ENCODE measurements around the gene STX12.
"Not testable (repeated sequence)": the region's sequence is repeated elsewhere in the genome, so short reads cannot be mapped to it uniquely, and the experiment has no call there.

Gene STX12

DNA sequence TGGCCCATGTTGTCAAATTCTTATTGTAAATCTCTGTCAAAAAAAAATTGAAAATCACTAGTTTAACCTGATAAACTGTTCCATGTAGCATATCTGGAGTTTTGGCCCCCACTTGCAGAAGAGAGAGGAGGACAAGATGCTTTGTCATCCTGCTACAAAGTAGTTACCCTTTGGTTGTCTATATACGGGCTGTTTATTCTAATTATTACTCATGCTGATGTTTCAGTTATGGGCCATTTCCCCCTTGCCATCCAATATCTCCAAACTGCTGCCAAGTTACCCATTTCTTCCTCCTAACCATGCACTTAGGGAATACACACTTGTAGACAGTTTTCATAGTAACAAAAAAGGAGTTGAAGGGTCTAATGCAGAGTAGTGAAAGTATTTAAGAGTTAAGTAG, 22.6 kb downstream of the STX12 start:
- 83 to 100% methylated on average over 1 of the region's 1 CpG for WGBS, 2 experiments
- Histone ChIP-seq H3K4me1 (ENCODE audit: control insufficient read depth, insufficient read depth, low read length) (no peaks in the 10 kb centered on the region), H3K27ac (ENCODE audit: insufficient read depth, low read depth, low read length, poor library complexity, severe bottlenecking) (no peak overlapping the region), H3K36me3 (ENCODE audit: control insufficient read depth, insufficient read depth, low read length) (peaks cover 5% of the 10 kb centered on the region), H3K27me3 (ENCODE audit: control insufficient read depth, insufficient read depth, low read length, poor library complexity, severe bottlenecking) (no peaks in the 10 kb centered on the region), H3K4me3 (ENCODE audit: insufficient read depth, low read depth, low read length) (no peak overlapping the region), H3K9me3 (ENCODE audit: control insufficient read depth, low read length) (no peaks in the 10 kb centered on the region)

DNA sequence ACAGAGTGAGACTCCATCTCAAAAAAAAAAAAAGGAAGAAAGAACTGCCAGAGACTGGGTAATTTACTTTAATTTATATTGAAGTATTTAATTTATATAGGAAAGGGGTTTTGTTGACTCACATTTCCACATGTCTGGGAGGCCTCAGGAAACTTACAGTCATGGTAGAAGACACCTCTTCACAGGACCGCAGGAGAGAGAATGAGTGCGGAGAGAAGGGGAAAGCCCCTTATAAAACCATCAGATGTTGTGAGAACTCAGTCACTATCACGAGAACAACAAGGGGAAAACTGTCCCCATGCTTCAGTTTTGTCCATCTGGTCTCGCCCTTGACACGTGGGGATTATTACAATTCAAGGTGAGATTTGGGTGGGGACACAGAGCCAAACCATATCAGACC, 31.8 kb downstream of the STX12 start:
- Histone ChIP-seq H3K4me3 (ENCODE audit: insufficient read depth, low read depth, low read length) (no peak overlapping the region), H3K27me3 (ENCODE audit: control insufficient read depth, insufficient read depth, low read length, poor library complexity, severe bottlenecking) (no peaks in the 10 kb centered on the region), H3K36me3 (ENCODE audit: control insufficient read depth, insufficient read depth, low read length) (peaks cover 5% of the 10 kb centered on the region), H3K27ac (ENCODE audit: insufficient read depth, low read depth, low read length, poor library complexity, severe bottlenecking) (no peak overlapping the region), H3K9me3 (ENCODE audit: control insufficient read depth, low read length) (no peaks in the 10 kb centered on the region), H3K4me1 (ENCODE audit: control insufficient read depth, insufficient read depth, low read length) (no peaks in the 10 kb centered on the region)
- 93 to 94% methylated on average over 5 of the region's 5 CpGs for WGBS, 2 experiments

DNA sequence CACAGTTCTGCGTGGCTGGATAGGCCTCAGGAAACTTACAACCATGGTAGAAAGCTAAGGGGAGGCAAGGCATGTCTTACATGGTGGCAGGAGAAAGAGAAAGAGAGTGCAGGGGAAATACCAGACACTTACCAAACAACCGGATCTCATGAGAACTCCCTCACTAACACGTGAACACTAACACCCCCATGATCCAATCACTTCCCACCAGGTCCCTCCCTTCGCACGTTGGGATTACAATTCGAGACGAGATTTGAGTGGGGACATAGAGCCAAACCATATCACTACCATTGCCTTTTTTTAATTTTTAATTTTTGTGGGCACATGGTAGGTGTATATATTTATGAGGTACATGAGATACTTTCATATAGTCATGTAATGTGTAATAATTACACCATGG, 33.7 kb downstream of the STX12 start:
- 87 to 88% methylated on average over 7 of the region's 7 CpGs for WGBS, 2 experiments
- Histone ChIP-seq H3K4me1 (ENCODE audit: control insufficient read depth, insufficient read depth, low read length) (no peaks in the 10 kb centered on the region), H3K27ac (ENCODE audit: insufficient read depth, low read depth, low read length, poor library complexity, severe bottlenecking) (no peak overlapping the region), H3K27me3 (ENCODE audit: control insufficient read depth, insufficient read depth, low read length, poor library complexity, severe bottlenecking) (no peaks in the 10 kb centered on the region), H3K9me3 (ENCODE audit: control insufficient read depth, low read length) (no peaks in the 10 kb centered on the region), H3K36me3 (ENCODE audit: control insufficient read depth, insufficient read depth, low read length) (no peaks in the 10 kb centered on the region), H3K4me3 (ENCODE audit: insufficient read depth, low read depth, low read length) (no peak overlapping the region)

DNA sequence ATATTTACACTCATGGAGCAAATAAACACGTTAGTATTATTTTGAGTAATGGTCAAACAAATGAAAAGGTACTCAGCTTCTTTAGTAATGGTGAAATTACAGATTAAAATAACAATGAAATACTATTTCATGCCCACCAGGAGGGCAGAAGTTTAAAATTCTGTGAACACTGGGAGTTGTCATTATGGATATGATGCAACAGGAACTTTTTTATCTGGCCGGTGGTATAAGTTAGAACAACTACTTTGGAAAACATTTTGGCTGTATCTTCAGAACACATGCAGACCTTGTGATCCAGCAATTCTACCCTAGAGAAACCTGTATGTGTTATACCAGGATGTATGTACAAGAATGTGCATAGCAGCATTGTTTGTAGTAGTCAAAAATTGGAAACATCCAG, 34.4 kb downstream of the STX12 start:
- WGBS, 2 experiments, result 80 to 82% methylated on average over 1 to 2 of the region's 2 CpGs
- no peaks in the 10 kb centered on the region for H3K9me3 ChIP-seq (ENCODE audit: control insufficient read depth, low read length)
- no peaks in the 10 kb centered on the region for H3K4me1 ChIP-seq (ENCODE audit: control insufficient read depth, insufficient read depth, low read length)
- H3K27me3 ChIP-seq (ENCODE audit: control insufficient read depth, insufficient read depth, low read length, poor library complexity, severe bottlenecking), result no peaks in the 10 kb centered on the region
- H3K36me3 ChIP-seq (ENCODE audit: control insufficient read depth, insufficient read depth, low read length), result no peaks in the 10 kb centered on the region
- H3K27ac ChIP-seq (ENCODE audit: insufficient read depth, low read depth, low read length, poor library complexity, severe bottlenecking), result no peak overlapping the region
- no peak overlapping the region for H3K4me3 ChIP-seq (ENCODE audit: insufficient read depth, low read depth, low read length)

DNA sequence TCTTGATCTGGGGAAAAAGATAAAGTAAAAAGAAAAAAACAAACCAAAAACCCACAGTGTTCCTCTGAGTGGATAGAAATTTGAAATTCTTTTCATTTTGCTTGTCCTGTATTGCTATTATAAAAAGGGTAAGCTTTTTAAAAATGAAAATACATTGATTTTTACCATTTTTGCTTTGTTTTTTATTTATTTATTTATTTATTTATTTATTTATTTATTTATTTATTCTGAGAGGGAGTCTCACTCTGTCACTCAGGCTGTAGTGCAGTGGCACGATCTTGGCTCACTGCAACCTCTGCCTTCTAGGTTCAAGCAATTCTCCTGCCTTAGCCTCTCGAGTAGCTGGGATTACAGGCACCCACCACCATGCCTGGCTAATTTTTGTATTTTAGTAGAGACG, 35.1 kb downstream of the STX12 start:
- 86 to 95% methylated on average over 3 of the region's 3 CpGs for WGBS, 2 experiments
- not testable (repeated sequence) for H3K27ac ChIP-seq (ENCODE audit: insufficient read depth, low read depth, low read length, poor library complexity, severe bottlenecking); H3K36me3 ChIP-seq (ENCODE audit: control insufficient read depth, insufficient read depth, low read length); H3K27me3 ChIP-seq (ENCODE audit: control insufficient read depth, insufficient read depth, low read length, poor library complexity, severe bottlenecking); H3K4me3 ChIP-seq (ENCODE audit: insufficient read depth, low read depth, low read length); H3K9me3 ChIP-seq (ENCODE audit: control insufficient read depth, low read length); H3K4me1 ChIP-seq (ENCODE audit: control insufficient read depth, insufficient read depth, low read length)

DNA sequence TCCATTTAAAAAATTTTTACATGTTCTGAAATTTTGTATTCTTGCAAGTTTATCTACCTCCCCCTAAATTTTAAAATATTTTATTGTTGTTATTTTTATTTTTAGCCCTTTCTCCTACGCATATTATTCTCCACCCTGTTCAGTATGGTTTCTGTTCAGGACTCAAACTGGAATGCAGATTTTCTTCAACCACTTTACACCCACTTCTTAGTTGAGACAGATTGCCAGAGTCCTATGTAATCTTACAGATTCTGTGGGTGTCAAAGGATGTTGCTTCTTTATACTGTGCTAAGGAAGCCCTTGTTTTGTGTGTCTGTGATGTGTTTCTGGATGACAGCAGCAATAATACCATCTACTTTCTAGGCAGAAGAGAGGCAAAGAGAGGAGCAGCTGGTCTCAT, 36.9 kb downstream of the STX12 start:
- H3K36me3 ChIP-seq (ENCODE audit: control insufficient read depth, insufficient read depth, low read length), result no peaks in the 10 kb centered on the region
- WGBS, 2 experiments, result 100% methylated on average over 1 of the region's 1 CpG; no CpG with 5 or more reads in 1 of the 2 experiments

DNA sequence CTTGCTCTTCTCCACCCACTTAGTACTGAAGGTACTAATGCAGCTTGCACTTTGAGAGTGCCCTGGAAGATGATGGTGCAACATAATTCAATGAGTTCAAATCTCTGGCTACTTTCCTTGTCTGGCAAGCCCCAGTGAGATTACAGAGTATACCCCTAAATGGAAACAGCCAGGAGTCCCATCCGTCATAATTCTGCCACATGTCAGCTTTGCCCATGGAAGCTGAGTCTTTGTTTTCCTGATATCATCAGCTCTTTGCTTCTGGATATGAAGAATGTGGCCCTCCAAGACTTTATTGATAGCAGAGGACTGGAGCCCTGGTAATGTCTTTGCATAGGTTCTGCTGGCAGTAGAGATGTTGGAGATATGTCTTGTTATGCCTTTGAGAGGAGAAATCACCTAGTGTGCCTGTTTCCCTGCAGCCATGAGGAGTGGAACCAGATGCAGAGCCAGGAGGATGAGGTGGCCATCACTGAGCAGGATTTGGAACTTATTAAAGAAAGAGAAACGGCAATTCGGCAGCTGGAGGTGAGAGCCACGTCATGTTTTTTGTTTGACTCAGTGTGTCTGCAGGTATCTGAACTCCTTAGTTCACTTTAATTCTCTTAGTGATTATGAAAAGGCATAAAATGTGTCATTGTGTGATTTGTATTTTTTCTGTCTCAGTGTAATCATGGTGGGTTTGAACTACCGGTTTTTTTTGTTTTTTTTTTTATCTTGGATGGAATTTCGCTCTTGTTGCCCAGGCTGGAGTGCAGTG, 38.9 kb downstream of the STX12 start:
- 95 to 97% methylated on average over 6 of the region's 6 CpGs for WGBS, 2 experiments
- Histone ChIP-seq H3K4me3 (ENCODE audit: insufficient read depth, low read depth, low read length) (no peak overlapping the region), H3K36me3 (ENCODE audit: control insufficient read depth, insufficient read depth, low read length) (no peaks in the 10 kb centered on the region), H3K9me3 (ENCODE audit: control insufficient read depth, low read length) (no peaks in the 10 kb centered on the region), H3K27ac (ENCODE audit: insufficient read depth, low read depth, low read length, poor library complexity, severe bottlenecking) (no peak overlapping the region), H3K27me3 (ENCODE audit: control insufficient read depth, insufficient read depth, low read length, poor library complexity, severe bottlenecking) (no peaks in the 10 kb centered on the region), H3K4me1 (ENCODE audit: control insufficient read depth, insufficient read depth, low read length) (no peaks in the 10 kb centered on the region)

More for the DNA sequence above, 36.9 kb downstream of the STX12 start:
- Histone ChIP-seq H3K4me1 (ENCODE audit: control insufficient read depth, insufficient read depth, low read length) (no peaks in the 10 kb centered on the region), H3K27ac (ENCODE audit: insufficient read depth, low read depth, low read length, poor library complexity, severe bottlenecking) (no peak overlapping the region), H3K9me3 (ENCODE audit: control insufficient read depth, low read length) (no peaks in the 10 kb centered on the region), H3K4me3 (ENCODE audit: insufficient read depth, low read depth, low read length) (no peak overlapping the region), H3K27me3 (ENCODE audit: control insufficient read depth, insufficient read depth, low read length, poor library complexity, severe bottlenecking) (no peaks in the 10 kb centered on the region)

DNA sequence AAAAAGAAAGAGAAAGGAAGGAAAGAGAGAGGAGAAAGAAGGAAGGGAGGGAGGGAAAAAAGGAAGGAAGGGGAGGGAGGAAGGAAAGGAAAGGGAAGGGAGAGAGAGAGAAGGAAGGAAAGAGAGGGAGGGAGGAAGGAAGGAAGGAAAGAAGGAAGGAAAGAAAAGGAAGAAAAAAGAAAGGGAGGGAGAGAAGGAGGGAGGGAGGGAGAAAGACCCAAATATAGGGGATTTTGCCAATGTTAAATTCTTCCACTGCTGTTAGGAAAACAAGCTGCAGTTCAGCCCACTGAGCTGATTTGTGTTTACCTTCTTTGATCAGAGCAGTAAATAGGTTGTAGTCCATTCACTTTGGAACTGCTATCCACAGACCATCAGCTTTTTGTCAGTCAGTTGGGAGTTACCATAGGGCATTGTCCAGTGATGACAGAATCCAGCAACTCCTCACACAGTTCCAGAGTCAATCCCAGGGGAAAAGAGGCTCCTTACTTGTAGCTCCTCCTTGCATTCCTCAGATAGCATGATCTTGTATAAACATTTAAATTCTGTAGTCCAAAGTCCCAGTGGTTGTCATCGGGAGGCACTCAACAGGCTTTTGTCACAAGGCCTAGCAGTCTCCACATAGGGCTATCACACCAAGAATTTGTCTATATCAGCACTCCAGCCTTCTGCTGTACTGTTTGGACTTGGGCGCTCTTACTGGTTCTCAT, 44.1 kb downstream of the STX12 start:
- 92 to 95% methylated on average over 2 of the region's 2 CpGs for WGBS, 2 experiments
- H3K9me3 ChIP-seq (ENCODE audit: control insufficient read depth, low read length), result no peaks in the 10 kb centered on the region
- no peaks in the 10 kb centered on the region for H3K4me1 ChIP-seq (ENCODE audit: control insufficient read depth, insufficient read depth, low read length)
- no peaks in the 10 kb centered on the region for H3K36me3 ChIP-seq (ENCODE audit: control insufficient read depth, insufficient read depth, low read length)
- H3K4me3 ChIP-seq (ENCODE audit: insufficient read depth, low read depth, low read length), result no peak overlapping the region
- no peak overlapping the region for H3K27ac ChIP-seq (ENCODE audit: insufficient read depth, low read depth, low read length, poor library complexity, severe bottlenecking)
- no peaks in the 10 kb centered on the region for H3K27me3 ChIP-seq (ENCODE audit: control insufficient read depth, insufficient read depth, low read length, poor library complexity, severe bottlenecking)

DNA sequence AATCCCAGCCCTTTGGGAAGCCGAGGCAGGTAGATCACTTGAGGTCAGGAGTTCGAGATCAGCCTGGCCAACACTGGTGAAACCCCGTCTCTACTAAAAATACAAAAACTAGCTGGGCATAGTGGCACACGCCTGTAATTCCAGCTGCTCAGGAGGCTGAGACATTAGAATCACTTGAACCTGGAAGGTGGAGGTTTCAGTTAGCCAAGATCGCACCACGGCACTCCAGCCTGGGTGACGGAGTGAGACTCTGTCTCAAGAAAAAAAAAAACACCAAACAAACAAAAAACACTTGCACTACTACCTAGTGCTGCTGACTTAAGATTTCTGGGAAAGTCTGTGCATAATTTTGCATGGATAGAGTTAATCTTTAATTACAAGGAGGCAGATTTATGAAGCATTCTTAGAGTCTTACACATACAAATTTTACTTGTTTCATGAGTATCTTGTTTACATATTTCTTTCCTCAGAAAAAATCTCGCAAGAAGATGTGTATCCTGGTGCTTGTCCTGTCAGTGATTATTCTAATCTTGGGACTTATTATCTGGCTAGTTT, 48.8 kb downstream of the STX12 start:
- 92 to 94% methylated on average over 7 to 8 of the region's 8 CpGs for WGBS, 2 experiments

DNA sequence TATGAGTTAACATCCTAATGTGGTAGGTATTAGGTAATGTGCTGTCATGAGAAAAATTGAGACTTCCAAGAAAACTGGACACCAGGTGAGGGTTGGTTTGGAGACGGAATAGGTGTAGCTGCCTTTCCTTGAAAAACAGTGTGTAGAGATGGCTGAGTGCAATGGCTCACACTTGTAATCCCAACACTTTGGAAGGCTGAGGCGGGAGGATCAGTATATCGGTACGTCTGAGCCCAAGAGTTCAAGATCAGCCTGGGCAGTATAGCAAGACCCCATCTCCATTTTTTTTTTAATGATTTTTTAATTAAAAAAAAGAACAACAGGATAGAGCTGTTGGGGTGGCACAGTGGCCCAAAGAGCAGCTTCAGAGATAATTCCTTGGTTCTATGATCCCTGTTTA, 50.8 kb downstream of the STX12 start:
- H3K4me1 ChIP-seq (ENCODE audit: control insufficient read depth, insufficient read depth, low read length), result no peaks in the 10 kb centered on the region
- no peaks in the 10 kb centered on the region for H3K9me3 ChIP-seq (ENCODE audit: control insufficient read depth, low read length)
- no peaks in the 10 kb centered on the region for H3K36me3 ChIP-seq (ENCODE audit: control insufficient read depth, insufficient read depth, low read length)
- H3K4me3 ChIP-seq (ENCODE audit: insufficient read depth, low read depth, low read length), result no peak overlapping the region
- no peaks in the 10 kb centered on the region for H3K27me3 ChIP-seq (ENCODE audit: control insufficient read depth, insufficient read depth, low read length, poor library complexity, severe bottlenecking)
- H3K27ac ChIP-seq (ENCODE audit: insufficient read depth, low read depth, low read length, poor library complexity, severe bottlenecking), result no peak overlapping the region
- 96 to 97% methylated on average over 4 of the region's 4 CpGs for WGBS, 2 experiments

More for the DNA sequence above, 48.8 kb downstream of the STX12 start:
- Histone ChIP-seq H3K9me3 (ENCODE audit: control insufficient read depth, low read length) (no peaks in the 10 kb centered on the region), H3K36me3 (ENCODE audit: control insufficient read depth, insufficient read depth, low read length) (no peaks in the 10 kb centered on the region), H3K4me3 (ENCODE audit: insufficient read depth, low read depth, low read length) (no peak overlapping the region), H3K4me1 (ENCODE audit: control insufficient read depth, insufficient read depth, low read length) (no peaks in the 10 kb centered on the region), H3K27ac (ENCODE audit: insufficient read depth, low read depth, low read length, poor library complexity, severe bottlenecking) (no peak overlapping the region), H3K27me3 (ENCODE audit: control insufficient read depth, insufficient read depth, low read length, poor library complexity, severe bottlenecking) (no peaks in the 10 kb centered on the region)

All from ectodermal cell (in vitro differentiated cells).